ENCODE results near the gene NOP53.
"Not testable (repeated sequence)": the region's sequence is repeated elsewhere in the genome, so short reads cannot be mapped to it uniquely, and the experiment has no call there.

The NOP53 gene

DNA sequence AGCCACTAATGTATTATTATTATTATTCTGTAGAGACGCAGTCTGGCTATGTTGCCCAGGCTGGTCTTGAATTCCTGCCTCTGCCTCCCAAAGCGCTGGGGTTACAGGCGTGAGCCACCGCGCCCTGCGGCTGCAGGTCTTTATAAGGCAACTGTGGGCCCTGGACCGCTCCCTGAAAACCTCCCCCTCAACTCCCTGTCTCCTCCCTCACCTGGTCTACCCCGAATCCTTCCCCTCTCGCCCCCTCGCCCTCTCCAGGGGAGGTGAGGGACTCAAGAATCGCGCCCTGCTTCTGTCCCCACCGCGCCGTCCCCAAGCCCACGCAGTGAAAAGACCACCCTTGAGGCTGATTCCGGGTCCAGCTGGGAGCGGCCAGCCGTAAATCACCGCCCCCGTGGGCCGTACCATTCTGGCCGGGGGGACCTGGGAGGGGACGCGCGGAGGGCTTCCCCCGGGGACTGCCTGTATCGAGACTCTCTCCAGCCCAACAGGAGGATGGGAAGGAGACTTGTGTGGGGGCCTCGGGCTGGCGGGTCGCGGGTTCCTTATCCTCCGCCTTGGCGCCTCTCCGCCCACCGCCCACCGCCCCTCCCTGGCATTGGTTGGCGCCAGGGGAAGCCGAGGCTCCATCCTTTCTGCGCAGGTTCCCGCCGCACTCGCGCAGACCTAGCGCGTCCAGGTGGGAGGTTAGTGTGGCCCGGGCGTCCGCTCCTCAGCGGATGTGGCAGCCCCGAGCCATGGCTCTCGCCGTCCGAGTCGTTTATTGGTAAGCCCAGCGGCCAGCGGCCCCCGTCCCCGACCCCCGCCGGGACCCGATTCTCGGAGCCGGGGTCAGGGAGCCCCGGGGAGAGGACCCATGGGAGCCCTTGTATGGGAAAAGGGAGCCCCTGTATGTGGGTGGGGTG, 33.0 kb downstream of the NOP53 start, which contains the start of gene SELENOW:
SELENOW (plus strand) TSS at position 655 of the 905 bp plus-strand sequence; CDS start at position 738, 83 bp downstream.
- no peak for DNase-seq

DNA sequence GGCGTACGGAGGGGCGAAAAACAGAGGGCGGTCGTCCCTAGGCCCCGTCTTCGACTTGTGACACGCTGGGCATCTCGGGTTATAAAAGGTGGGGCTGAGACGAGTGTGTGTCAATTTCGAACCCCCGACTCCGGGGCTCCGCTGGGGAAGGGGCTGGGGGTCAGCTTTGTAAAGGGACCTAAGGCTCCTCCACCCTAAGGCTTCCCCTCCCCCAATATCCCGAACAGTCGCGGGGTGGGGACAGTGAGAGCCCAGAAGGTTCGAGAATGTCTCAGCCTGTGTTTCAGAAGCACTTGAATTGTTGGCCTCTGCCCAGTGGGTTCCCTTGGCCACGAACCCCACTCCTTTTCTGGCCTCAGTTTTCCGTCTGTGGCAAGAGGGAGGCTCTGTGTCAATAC, 33.6 kb downstream of the NOP53 start:
- no peak for DNase-seq

DNA sequence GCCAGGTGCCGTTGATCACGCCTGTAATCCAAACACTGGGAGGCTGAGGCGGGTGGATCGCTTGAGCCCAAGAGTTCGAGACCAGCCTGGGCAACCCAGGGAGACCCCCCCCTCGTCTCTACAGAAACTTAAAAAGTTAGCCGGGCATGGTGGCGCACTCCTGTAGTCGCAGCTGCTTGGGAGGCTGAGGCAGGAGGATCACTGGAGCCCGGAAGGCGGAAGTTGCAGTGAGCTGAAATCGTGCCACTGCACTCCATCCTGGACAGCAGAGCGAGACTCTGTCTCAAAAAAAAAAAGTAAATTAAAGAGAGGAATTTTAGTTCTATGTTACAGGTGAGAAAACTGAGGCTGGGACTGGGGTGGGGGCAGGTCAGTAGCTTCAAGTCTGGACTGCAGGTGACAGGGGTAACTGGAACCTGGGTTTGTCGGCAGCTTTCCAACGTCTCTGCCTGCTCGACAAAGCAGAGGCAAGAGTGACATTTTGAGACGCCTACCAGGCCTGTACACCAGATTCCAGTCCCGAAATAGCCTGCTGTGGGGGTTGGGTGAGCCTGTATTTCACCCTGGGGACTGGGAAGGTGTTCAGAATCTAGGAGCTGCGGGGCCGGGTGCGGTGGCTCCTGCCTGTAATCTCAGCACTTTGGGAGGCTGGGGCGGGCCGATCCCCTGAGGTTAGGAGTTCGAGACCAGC, 34.3 kb downstream of the NOP53 start:
- DNase-seq, result no peak

DNA sequence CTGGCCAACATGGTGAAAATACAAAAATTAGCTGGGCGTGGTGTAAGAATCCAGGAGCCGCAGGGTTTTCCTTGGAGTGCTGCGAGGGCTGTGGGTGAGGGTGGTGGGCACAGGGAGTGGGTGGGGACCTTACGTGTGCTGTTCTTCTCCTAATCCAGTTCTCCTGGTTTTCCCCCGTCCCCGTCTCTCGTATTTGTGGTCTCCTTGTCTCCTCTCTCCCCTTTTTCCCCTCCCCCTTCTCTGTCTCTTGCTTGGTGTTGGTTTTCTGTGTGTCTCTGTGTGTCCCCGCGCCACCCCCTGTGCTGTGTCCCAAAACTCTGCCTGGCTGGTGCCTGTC, 34.8 kb downstream of the NOP53 start:
- no peak for DNase-seq

DNA sequence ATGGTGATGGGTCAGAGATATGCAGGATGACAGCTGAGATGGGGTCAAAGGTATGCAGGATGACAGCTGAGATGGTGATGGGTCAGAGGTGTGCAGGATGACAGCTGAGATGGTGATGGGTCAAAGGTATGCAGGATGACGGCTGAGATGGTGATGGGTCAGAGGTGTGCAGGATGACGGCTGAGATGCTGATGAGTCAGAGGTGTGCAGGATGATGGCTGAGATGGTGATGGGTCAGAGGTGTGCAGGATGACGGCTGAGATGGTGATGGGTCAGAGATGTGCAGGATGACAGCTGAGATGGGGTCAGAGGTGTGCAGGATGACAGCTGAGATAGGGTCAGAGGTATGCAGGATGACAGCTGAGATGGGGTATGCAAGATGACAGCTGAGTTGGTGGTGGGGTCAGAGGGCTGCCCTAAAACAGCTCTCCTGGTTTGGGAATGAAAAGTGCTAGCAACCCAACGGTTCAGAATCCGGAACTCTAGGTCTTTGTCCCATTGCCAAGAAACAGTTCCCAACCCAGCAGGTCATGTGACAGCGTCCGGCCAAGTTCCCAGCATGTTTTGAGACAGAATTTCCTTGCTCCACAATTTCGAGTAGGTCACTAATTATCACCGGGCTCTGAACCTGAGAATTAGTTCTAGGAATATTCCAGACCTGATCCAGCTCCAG, 36.4 kb downstream of the NOP53 start:
- DNase-seq, result no peak

GRCh38 chr19:47786566-47786965, 41.2 kb downstream of the NOP53 start:
- no peak for DNase-seq

DNA sequence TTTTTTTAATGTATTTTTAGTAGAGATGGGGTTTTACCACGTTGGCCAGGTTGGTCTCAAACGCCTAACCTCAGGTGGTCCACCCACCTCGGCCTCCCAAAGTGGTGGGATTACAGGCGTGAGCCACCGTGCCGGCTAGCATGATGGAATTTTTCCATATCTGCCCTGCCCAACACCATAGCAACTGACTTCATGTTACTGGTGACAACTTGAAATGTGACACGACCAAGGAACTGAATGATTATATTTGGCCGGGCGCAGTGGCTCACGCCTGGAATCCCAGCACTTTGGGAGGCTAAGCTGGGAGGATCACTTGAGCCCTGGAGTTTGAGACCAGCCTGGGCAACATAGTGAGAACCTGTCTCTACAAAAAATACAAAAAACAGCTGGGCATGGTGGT, 42.0 kb downstream of the NOP53 start:
- not testable (repeated sequence) for DNase-seq

GRCh38 chr19:47789811-47790210, 44.5 kb downstream of the NOP53 start:
- not testable (repeated sequence) for DNase-seq

DNA sequence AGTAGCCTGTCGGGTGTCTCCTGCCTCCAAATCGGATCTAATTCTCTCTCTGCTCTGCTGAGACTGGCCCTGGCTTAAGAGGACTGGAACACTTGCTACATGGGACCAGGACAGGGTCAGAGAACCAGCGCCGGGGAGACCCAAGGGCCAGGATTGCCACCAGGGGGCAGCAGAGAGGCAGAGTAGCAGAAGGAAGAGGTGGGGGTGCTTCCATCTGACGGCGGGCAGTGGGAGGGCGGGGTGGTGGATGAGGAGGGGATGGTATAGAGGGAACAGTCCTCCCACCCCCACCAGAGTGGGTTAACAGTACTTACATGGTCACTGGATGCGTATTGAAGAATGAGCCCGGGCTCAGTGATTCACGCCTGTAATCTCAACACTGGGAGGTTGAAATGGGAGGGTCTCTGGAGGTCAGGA, 45.1 kb downstream of the NOP53 start:
- no peak for DNase-seq

DNA sequence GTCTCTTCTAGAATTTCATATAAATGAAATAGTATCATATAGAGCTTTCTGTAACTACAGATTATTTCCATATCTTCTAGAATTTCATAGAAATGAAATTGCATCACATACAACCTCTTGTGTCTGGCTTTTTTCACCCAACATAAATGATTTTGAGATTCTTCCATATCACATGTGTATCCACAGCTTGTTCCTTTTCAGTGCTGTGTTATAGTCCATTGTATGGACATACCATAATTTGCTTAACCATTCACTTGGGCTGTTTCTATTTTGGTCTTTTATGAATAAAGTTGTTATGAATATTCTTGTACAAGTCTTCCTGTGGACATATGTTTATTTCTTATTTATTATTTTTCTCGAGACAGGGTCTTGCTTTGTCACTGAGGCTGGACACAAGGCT, 47.3 kb downstream of the NOP53 start:
- DNase-seq, result no peak

- no peak for DNase-seq
Observed at GRCh38 chr19:47794526-47794925, 49.2 kb downstream of the NOP53 start.

DNA sequence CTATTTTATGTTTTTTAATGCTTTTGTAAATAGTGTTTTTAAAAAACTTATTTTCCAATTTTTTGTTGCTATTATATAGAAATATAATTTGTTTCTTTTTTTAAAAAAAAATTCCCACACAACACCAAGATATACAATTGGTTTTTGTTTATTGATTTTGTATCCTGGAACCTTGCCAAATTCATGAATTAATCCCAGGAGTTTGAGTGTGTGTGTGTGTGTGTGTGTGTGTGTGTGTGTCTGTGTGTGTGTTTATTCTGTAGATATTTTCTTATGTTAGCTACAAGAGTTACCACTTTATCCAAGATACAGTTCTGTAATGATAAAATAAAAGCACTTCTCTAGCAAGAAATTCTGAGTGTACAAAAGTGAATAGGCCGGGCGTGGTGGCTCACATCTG, 51.4 kb downstream of the NOP53 start:
- no peak for DNase-seq

- no peak for DNase-seq
Observed at GRCh38 chr19:47797996-47798903, 52.9 kb downstream of the NOP53 start.

- no peak for DNase-seq
Observed at GRCh38 chr19:47798904-47799266, 53.5 kb downstream of the NOP53 start.

DNA sequence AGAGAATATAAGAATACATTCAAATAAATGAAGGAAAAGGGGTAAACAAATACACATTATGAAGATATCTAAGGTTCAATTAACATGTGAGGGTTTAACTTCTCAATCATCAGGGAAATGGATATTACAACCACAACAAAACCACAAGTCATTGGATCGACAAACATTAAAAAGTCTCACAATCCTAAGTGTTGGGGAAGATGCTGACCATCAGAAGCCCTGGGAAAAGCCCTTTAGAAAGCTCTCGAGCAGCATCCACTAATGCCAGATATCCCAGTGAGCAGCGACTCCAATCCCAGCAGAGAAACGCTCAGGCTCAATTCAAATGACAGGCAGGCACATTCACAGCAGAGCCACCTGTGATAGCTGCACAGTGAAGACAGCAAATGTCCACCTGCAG, 55.9 kb downstream of the NOP53 start:
- DNase-seq, result no peak

DNA sequence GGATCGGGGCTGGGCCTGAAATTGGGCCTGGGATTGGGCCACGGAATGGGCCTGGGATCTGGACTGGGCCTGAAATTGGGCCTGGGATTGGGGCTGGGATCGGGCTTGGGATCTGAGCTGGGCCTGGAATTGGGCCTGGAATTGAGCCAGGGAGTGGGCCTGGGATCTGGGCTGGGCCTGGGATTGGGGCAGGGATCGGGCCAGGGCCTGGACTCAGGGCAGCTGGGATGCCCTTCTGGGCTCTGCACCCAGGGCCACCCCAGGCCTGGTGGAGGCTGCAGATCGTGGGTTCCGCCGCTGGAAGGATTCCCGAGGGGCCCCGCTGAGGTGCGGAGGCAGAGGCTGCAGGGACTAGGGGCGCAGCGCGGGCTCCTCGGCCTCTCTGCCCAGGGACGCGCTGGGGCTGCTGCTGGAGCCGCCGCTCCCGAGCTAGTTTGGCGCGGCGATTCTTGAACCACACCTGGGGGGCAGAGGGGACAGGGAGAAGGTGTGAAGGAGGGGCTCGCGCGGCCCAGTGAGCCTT, 57.2 kb downstream of the NOP53 start:
- no peak for DNase-seq

DNA sequence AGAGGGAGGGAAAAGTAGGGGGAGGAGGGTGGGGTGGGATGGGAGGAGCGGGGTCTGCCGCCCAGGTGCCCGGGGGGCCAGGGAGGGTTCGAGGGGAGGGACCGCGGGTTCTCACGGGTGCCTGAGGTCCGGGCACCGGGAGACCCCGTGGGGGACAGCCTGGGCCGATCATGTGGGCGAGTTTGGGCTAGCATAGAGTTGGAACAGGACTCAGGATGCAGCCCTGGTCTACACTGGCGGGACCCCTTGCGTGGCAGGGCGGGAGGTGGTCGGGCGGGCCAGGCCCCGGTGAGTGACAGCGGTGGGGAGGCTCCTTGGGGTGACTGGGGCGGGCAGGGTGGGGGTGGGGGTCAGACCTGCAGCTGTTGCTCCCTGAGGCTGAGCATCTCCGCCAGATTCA, 57.8 kb downstream of the NOP53 start:
- not testable (repeated sequence) for DNase-seq

GRCh38 chr19:47803671-47804070, 58.3 kb downstream of the NOP53 start:
- DNase-seq, result not testable (repeated sequence)

- DNase-seq, result not testable (repeated sequence)
Observed at GRCh38 chr19:47804451-47804850, 59.1 kb downstream of the NOP53 start, which contains the start of gene TPRX1. TSS of gene TPRX1 (minus strand) at chr19:47804551. CDS start at chr19:47804539, 12 bp downstream.

GRCh38 chr19:47805313-47805712, 60.0 kb downstream of the NOP53 start:
- DNase-seq, result no peak

DNA sequence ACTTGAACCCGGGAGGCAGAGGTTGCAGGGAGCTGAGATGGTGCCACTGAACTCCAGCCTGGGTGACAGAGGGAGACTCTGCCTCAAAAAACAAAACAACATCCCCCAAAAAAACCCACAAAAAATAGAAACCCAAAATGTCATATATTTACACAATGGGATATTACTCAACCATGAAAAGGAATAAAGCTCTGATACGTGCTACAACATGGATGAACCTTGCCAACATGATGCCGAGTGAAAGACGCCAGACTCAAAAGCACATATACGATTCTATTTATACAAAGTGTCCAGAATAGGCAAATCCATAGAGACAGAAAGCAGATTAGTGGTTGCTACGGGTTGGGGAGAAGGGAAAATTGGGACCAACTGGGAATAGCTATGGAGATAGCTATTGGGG, 61.1 kb downstream of the NOP53 start:
- no peak for DNase-seq
